ENCODE measurements around the gene GPR150.

GPR150 gene

DNA sequence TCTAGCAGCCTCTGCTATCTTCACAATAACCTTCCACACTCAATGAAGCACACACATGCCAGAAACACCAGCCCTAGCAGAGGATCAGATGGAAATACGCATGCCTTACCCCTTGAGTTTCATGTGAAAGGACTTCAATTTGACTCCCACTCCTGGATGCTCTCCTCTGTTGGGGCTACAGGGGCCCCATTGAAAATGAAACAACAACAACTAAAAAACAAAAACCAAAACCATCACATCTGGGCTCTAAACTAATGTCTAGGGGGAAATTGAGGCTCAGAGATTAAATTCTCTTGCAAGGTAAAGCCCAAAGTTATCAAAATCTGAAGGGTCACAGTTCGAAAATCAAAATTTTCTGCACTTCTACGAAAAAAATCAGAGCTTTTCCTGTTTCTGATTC, 18.7 kb downstream of the GPR150 start:
- no peaks in the 10 kb centered on the region for H3K27me3 ChIP-seq (ENCODE audit: insufficient read depth, low read length)
- H3K4me3 ChIP-seq (ENCODE audit: low read depth, low read length), result no peak overlapping the region
- no CpG with 5 or more reads among the region's 3 CpGs for WGBS (ENCODE audit: extremely low coverage, insufficient coverage, insufficient read length)
- no peak overlapping the region for H4K91ac ChIP-seq (ENCODE audit: low read depth, low read length)
- no peaks in the 10 kb centered on the region for H3K36me3 ChIP-seq (ENCODE audit: control insufficient read depth in 1 of 2, insufficient read depth in 2 of 2, low read length in 2 of 2)
- no peak overlapping the region for H2BK12ac ChIP-seq (ENCODE audit: low read length)
- no peaks in the 10 kb centered on the region for H3K79me2 ChIP-seq (ENCODE audit: control insufficient read depth, insufficient read depth, low read length, poor library complexity)
- H3K18ac ChIP-seq (ENCODE audit: low read length), result no peak overlapping the region
- no peak overlapping the region for H2BK5ac ChIP-seq (ENCODE audit: low read depth, low read length, poor library complexity)
- no peak overlapping the region for H4K12ac ChIP-seq (ENCODE audit: low read depth, low read length)
- no peaks in the 10 kb centered on the region for H3K4me1 ChIP-seq (ENCODE audit: control insufficient read depth in 1 of 2, insufficient read depth in 2 of 2, low read length in 2 of 2)
- H2AFZ ChIP-seq (ENCODE audit: insufficient read depth, low read length, poor library complexity), result no peak overlapping the region
- DNase-seq, result no peak
- no peak overlapping the region for H3K27ac ChIP-seq (ENCODE audit: low read depth, low read length)
- H3K9ac ChIP-seq (ENCODE audit: low read length), result no peak overlapping the region
- no peak overlapping the region for H3K23ac ChIP-seq (ENCODE audit: low read length)
- H3K79me1 ChIP-seq (ENCODE audit: low read length), result no peaks in the 10 kb centered on the region
- no peak overlapping the region for H3K4me2 ChIP-seq (ENCODE audit: low read length)
- no peaks in the 10 kb centered on the region for H3K9me3 ChIP-seq (ENCODE audit: insufficient read depth, low read depth, low read length)
- H4K8ac ChIP-seq (ENCODE audit: low read depth, low read length), result no peak overlapping the region
- H2AK5ac ChIP-seq (ENCODE audit: low read length), result no peak overlapping the region
- no peak overlapping the region for H2BK120ac ChIP-seq (ENCODE audit: insufficient read depth, low read length, poor library complexity)
- no peak overlapping the region for H3K14ac ChIP-seq (ENCODE audit: low read length)
- no peak overlapping the region for H3K4ac ChIP-seq (ENCODE audit: low read depth, low read length)

- Histone ChIP-seq H2BK120ac (ENCODE audit: insufficient read depth, low read length, poor library complexity) (no peak overlapping the region), H3K36me3 (ENCODE audit: control insufficient read depth in 1 of 2, insufficient read depth in 2 of 2, low read length in 2 of 2) (no peaks in the 10 kb centered on the region), H3K14ac (ENCODE audit: low read length) (no peak overlapping the region), H3K4me2 (ENCODE audit: low read length) (no peak overlapping the region), H3K79me2 (ENCODE audit: control insufficient read depth, insufficient read depth, low read length, poor library complexity) (no peaks in the 10 kb centered on the region), H3K18ac (ENCODE audit: low read length) (no peak overlapping the region), H4K8ac (ENCODE audit: low read depth, low read length) (no peak overlapping the region), H2AK5ac (ENCODE audit: low read length) (no peak overlapping the region), H3K9ac (ENCODE audit: low read length) (no peak overlapping the region), H2AFZ (ENCODE audit: insufficient read depth, low read length, poor library complexity) (no peak overlapping the region), H2BK12ac (ENCODE audit: low read length) (no peak overlapping the region), H3K9me3 (ENCODE audit: insufficient read depth, low read depth, low read length) (no peaks in the 10 kb centered on the region), H3K4me1 (ENCODE audit: control insufficient read depth in 1 of 2, insufficient read depth in 2 of 2, low read length in 2 of 2) (no peaks in the 10 kb centered on the region), H3K79me1 (ENCODE audit: low read length) (peaks cover 2% of the 10 kb centered on the region), H3K27ac (ENCODE audit: low read depth, low read length) (no peak overlapping the region), H4K91ac (ENCODE audit: low read depth, low read length) (no peak overlapping the region), H3K4ac (ENCODE audit: low read depth, low read length) (no peak overlapping the region), H3K23ac (ENCODE audit: low read length) (no peak overlapping the region), H2BK5ac (ENCODE audit: low read depth, low read length, poor library complexity) (no peak overlapping the region), H3K4me3 (ENCODE audit: low read depth, low read length) (no peak overlapping the region), H4K12ac (ENCODE audit: low read depth, low read length) (no peak overlapping the region), H3K27me3 (ENCODE audit: insufficient read depth, low read length) (no peaks in the 10 kb centered on the region)
- WGBS (ENCODE audit: extremely low coverage, insufficient coverage, insufficient read length), result no CpG with 5 or more reads among the region's 5 CpGs
- DNase-seq, result no peak
Measured at GRCh38 chr5:95641741-95642220, 21.9 kb downstream of the GPR150 start.

- H3K4ac ChIP-seq (ENCODE audit: low read depth, low read length), result no peak overlapping the region
- no peak overlapping the region for H3K9ac ChIP-seq (ENCODE audit: low read length)
- no peaks in the 10 kb centered on the region for H3K27me3 ChIP-seq (ENCODE audit: insufficient read depth, low read length)
- no peak overlapping the region for H3K4me2 ChIP-seq (ENCODE audit: low read length)
- no peak overlapping the region for H3K27ac ChIP-seq (ENCODE audit: low read depth, low read length)
- no peak overlapping the region for H2AFZ ChIP-seq (ENCODE audit: insufficient read depth, low read length, poor library complexity)
- H3K18ac ChIP-seq (ENCODE audit: low read length), result no peak overlapping the region
- H2BK120ac ChIP-seq (ENCODE audit: insufficient read depth, low read length, poor library complexity), result no peak overlapping the region
- H3K79me1 ChIP-seq (ENCODE audit: low read length), result peaks cover 6% of the 10 kb centered on the region
- H3K79me2 ChIP-seq (ENCODE audit: control insufficient read depth, insufficient read depth, low read length, poor library complexity), result no peaks in the 10 kb centered on the region
- H2AK5ac ChIP-seq (ENCODE audit: low read length), result no peak overlapping the region
- H2BK12ac ChIP-seq (ENCODE audit: low read length), result no peak overlapping the region
- H4K8ac ChIP-seq (ENCODE audit: low read depth, low read length), result no peak overlapping the region
- peaks cover 0 to 3% of the 10 kb centered on the region in 2 experiments for H3K4me1 ChIP-seq (ENCODE audit: control insufficient read depth in 1 of 2, insufficient read depth in 2 of 2, low read length in 2 of 2)
- no peak overlapping the region for H2BK5ac ChIP-seq (ENCODE audit: low read depth, low read length, poor library complexity)
- H3K9me3 ChIP-seq (ENCODE audit: insufficient read depth, low read depth, low read length), result no peaks in the 10 kb centered on the region
- DNase-seq, result no peak
- H3K36me3 ChIP-seq (ENCODE audit: control insufficient read depth in 1 of 2, insufficient read depth in 2 of 2, low read length in 2 of 2), result no peaks in the 10 kb centered on the region
- H3K14ac ChIP-seq (ENCODE audit: low read length), result no peak overlapping the region
- H3K23ac ChIP-seq (ENCODE audit: low read length), result no peak overlapping the region
- no peak overlapping the region for H3K4me3 ChIP-seq (ENCODE audit: low read depth, low read length)
- H4K91ac ChIP-seq (ENCODE audit: low read depth, low read length), result no peak overlapping the region
- H4K12ac ChIP-seq (ENCODE audit: low read depth, low read length), result no peak overlapping the region
- no CpG with 5 or more reads among the region's 7 CpGs for WGBS (ENCODE audit: extremely low coverage, insufficient coverage, insufficient read length)
Measured at GRCh38 chr5:95643152-95643551, 23.3 kb downstream of the GPR150 start.

DNA sequence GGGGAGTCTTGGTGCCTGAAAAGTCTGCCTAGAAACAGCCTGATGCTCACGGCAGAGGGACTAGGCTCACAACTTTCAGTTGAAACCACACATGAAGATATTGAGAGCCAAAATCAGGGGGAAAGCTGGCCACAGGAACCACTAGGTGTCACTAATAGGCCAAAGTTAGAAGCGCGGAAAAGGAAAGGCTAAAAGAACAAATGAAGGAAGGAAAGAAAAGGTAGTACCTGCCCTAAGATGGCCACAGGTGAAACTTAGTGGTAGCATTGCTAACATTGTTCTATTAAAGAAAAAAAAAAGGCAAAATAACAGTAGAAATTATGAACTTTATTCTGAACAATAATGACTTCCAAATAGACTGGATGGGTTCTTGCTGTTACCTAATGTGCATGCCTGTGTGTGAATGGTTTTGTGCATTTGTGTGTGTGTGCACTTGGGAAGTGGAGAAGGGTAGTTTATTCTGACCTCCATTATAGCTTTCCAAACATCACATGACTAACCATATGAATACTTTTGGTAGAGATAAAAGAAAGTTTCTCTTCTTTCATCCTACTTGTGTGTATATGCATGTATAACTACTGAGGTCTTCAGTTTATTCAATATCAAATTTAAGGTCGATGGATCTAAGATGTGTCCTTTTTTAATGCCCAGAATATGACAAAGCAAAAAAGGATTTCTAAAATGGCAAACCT, 24.6 kb downstream of the GPR150 start:
- Histone ChIP-seq H4K12ac (ENCODE audit: low read depth, low read length) (no peak overlapping the region), H3K4me1 (ENCODE audit: control insufficient read depth in 1 of 2, insufficient read depth in 2 of 2, low read length in 2 of 2) (peaks cover 0 to 3% of the 10 kb centered on the region in 2 experiments), H2AFZ (ENCODE audit: insufficient read depth, low read length, poor library complexity) (no peak overlapping the region), H2BK120ac (ENCODE audit: insufficient read depth, low read length, poor library complexity) (no peak overlapping the region), H3K9ac (ENCODE audit: low read length) (no peak overlapping the region), H3K4ac (ENCODE audit: low read depth, low read length) (no peak overlapping the region), H3K79me2 (ENCODE audit: control insufficient read depth, insufficient read depth, low read length, poor library complexity) (no peaks in the 10 kb centered on the region), H3K23ac (ENCODE audit: low read length) (no peak overlapping the region), H3K18ac (ENCODE audit: low read length) (no peak overlapping the region), H3K4me3 (ENCODE audit: low read depth, low read length) (no peak overlapping the region), H4K91ac (ENCODE audit: low read depth, low read length) (no peak overlapping the region), H3K4me2 (ENCODE audit: low read length) (no peak overlapping the region), H3K27me3 (ENCODE audit: insufficient read depth, low read length) (no peaks in the 10 kb centered on the region), H2BK5ac (ENCODE audit: low read depth, low read length, poor library complexity) (no peak overlapping the region), H4K8ac (ENCODE audit: low read depth, low read length) (no peak overlapping the region), H3K79me1 (ENCODE audit: low read length) (peaks cover 6% of the 10 kb centered on the region), H2AK5ac (ENCODE audit: low read length) (no peak overlapping the region), H3K14ac (ENCODE audit: low read length) (no peak overlapping the region), H2BK12ac (ENCODE audit: low read length) (no peak overlapping the region), H3K27ac (ENCODE audit: low read depth, low read length) (no peak overlapping the region), H3K36me3 (ENCODE audit: control insufficient read depth in 1 of 2, insufficient read depth in 2 of 2, low read length in 2 of 2) (no peaks in the 10 kb centered on the region), H3K9me3 (ENCODE audit: insufficient read depth, low read depth, low read length) (no peaks in the 10 kb centered on the region)
- DNase-seq, result peak; percentile 21 to 77
- no CpG with 5 or more reads among the region's 4 CpGs for WGBS (ENCODE audit: extremely low coverage, insufficient coverage, insufficient read length)

Data from trophoblast cell (in vitro differentiated cells and primary cell).